H9 (cell line): Measurements from ENCODE around the gene BBX. TPM values are rescaled to one million over a fixed set of nuclear protein-coding genes. Genes with fewer than 3 reads are reported as not detected.

Experiments
- DNase-seq: peaks from one replicate; pipeline ENCODE4 v3.0.0-alpha.2; 2017
- H2AFZ ChIP-seq: one replicate; pipeline ENCODE4 v1.6.1; 2013; ENCODE audit warnings: mild to moderate bottlenecking, low read length, control low read depth, moderate library complexity
- H2AK5ac ChIP-seq: 2 replicates; pipeline ENCODE4 v1.6.1; 2013; ENCODE audit warnings: low read length, control low read depth, mixed read lengths; ENCODE audit not compliant: insufficient read length
- H2BK120ac ChIP-seq: one replicate; pipeline ENCODE4 v1.6.1; 2013; ENCODE audit warnings: low read depth, mild to moderate bottlenecking, low read length, control low read depth, inconsistent platforms; ENCODE audit not compliant: poor library complexity, severe bottlenecking
- H2BK12ac ChIP-seq: 2 replicates; pipeline ENCODE4 v1.6.1; 2013; ENCODE audit warnings: low read length, control low read depth, mixed read lengths, low read depth; ENCODE audit not compliant: insufficient read length
- H2BK15ac ChIP-seq: 2 replicates; pipeline ENCODE4 v1.6.1; 2013; ENCODE audit warnings: low read depth, low read length, control low read depth
- H2BK20ac ChIP-seq: one replicate; pipeline ENCODE4 v1.6.1; 2013; ENCODE audit warnings: low read depth, mild to moderate bottlenecking, low read length, control low read depth, inconsistent platforms; ENCODE audit not compliant: poor library complexity, severe bottlenecking
- H2BK5ac ChIP-seq: 2 replicates; pipeline ENCODE4 v1.6.1; 2013; ENCODE audit warnings: low read length, control low read depth, mixed read lengths; ENCODE audit not compliant: insufficient read length
- H3K14ac ChIP-seq: 2 replicates; pipeline ENCODE4 v1.6.1; 2013; ENCODE audit warnings: low read length, control low read depth; ENCODE audit not compliant: insufficient read depth
- H3K18ac ChIP-seq: 2 replicates; pipeline ENCODE4 v1.6.1; 2013; ENCODE audit warnings: low read depth, mild to moderate bottlenecking, mixed read lengths, low read length, control low read depth; ENCODE audit not compliant: insufficient read length
- H3K23ac ChIP-seq: 2 replicates; pipeline ENCODE4 v1.6.1; 2013; ENCODE audit warnings: low read length, control low read depth, mixed read lengths, low read depth; ENCODE audit not compliant: insufficient read length
- H3K23me2 ChIP-seq: 2 replicates; pipeline ENCODE4 v1.6.1; 2013; ENCODE audit warnings: low read depth, mild to moderate bottlenecking, mixed read lengths, low read length, control low read depth; ENCODE audit not compliant: insufficient read length, poor library complexity, severe bottlenecking
- H3K27ac ChIP-seq: 2 replicates; pipeline ENCODE4 v1.5.1; 2013; ENCODE audit warnings: low read length, control low read depth, mixed read lengths, low read depth; ENCODE audit not compliant: insufficient read length
- H3K27me3 ChIP-seq: 2 replicates; pipeline ENCODE4 v1.6.1; 2013; ENCODE audit warnings: low read length, control low read depth, inconsistent platforms; ENCODE audit not compliant: insufficient read depth
- H3K4ac ChIP-seq: 2 replicates; pipeline ENCODE4 v1.6.1; 2013; ENCODE audit warnings: low read depth, mild to moderate bottlenecking, control low read depth, inconsistent platforms, low read length, moderate library complexity
- H3K4me1 ChIP-seq: 2 replicates; pipeline ENCODE4 v1.6.1; 2013; ENCODE audit warnings: low read length, control low read depth, inconsistent platforms; ENCODE audit not compliant: insufficient read depth
- H3K4me2 ChIP-seq: 2 replicates; pipeline ENCODE4 v1.6.1; 2013; ENCODE audit warnings: low read length, control low read depth, mixed read lengths; ENCODE audit not compliant: insufficient read length, insufficient read depth
- H3K56ac ChIP-seq: 2 replicates; pipeline ENCODE4 v1.6.1; 2013; ENCODE audit warnings: low read depth, mild to moderate bottlenecking, mixed read lengths, low read length, control low read depth; ENCODE audit not compliant: insufficient read length
- H3K79me1 ChIP-seq: 2 replicates; pipeline ENCODE4 v1.6.1; 2013; ENCODE audit warnings: low read depth, mild to moderate bottlenecking, moderate library complexity, low read length, control low read depth, inconsistent platforms; ENCODE audit not compliant: insufficient read depth, poor library complexity, severe bottlenecking
- H3K79me2 ChIP-seq: 2 replicates; pipeline ENCODE4 v1.6.1; 2013; ENCODE audit warnings: low read length, control low read depth, inconsistent platforms; ENCODE audit not compliant: insufficient read depth
- H3K9ac ChIP-seq: 2 replicates; pipeline ENCODE4 v1.6.1; 2013; ENCODE audit warnings: low read length, control low read depth, mixed read lengths; ENCODE audit not compliant: insufficient read length; ENCODE audit errors: extremely low read depth
- H3K9me3 ChIP-seq: one replicate; pipeline ENCODE4 v1.6.1; 2013; ENCODE audit warnings: low read depth, low read length, inconsistent platforms; ENCODE audit not compliant: control insufficient read depth
- H3T11ph ChIP-seq: one replicate; pipeline ENCODE4 v1.6.1; 2013; ENCODE audit warnings: mild to moderate bottlenecking, low read length, control low read depth, inconsistent platforms
- H4K20me1 ChIP-seq: one replicate; pipeline ENCODE4 v1.6.1; 2013; ENCODE audit not compliant: control insufficient read depth, insufficient read length, insufficient read depth
- H4K5ac ChIP-seq: 2 replicates; pipeline ENCODE4 v1.6.1; 2013; ENCODE audit warnings: low read depth, mild to moderate bottlenecking, mixed read lengths, low read length, control low read depth; ENCODE audit not compliant: insufficient read length
- H4K8ac ChIP-seq: replicated peaks from 2 replicates; pipeline ENCODE4 v1.6.1; 2013; ENCODE audit warnings: low read length, control low read depth, mixed read lengths, low read depth; ENCODE audit not compliant: insufficient read length
- H4K91ac ChIP-seq: 2 replicates; pipeline ENCODE4 v1.6.1; 2013; ENCODE audit warnings: low read depth, mild to moderate bottlenecking, moderate library complexity, mixed read lengths, low read length, control low read depth; ENCODE audit not compliant: insufficient read length
- H3K27ac Mint-ChIP-seq, 3 experiments: 2 replicates in 2 of 3; 3 replicates in 1 of 3; pipeline ENCODE4 v1.8.0; 2020 to 2021; ENCODE audit warnings: mixed read lengths in 3 of 3, mild to moderate bottlenecking in 1 of 3, moderate library complexity in 1 of 3
- H3K27me3 Mint-ChIP-seq: 2 replicates; pipeline ENCODE4 v1.8.0; 2021; ENCODE audit warnings: low read depth, mild to moderate bottlenecking, moderate library complexity, mixed read lengths
- H3K36me3 Mint-ChIP-seq, 3 experiments: 2 replicates in 2 of 3; 3 replicates in 1 of 3; pipeline ENCODE4 v1.8.0; 2020 to 2021; ENCODE audit warnings: low read depth in 3 of 3, mixed read lengths in 3 of 3; ENCODE audit not compliant: insufficient read depth in 1 of 3
- H3K4me1 Mint-ChIP-seq, 2 experiments: 2 replicates each; pipeline ENCODE4 v1.8.0; 2020; ENCODE audit warnings: mixed read lengths in 2 of 2
- H3K4me3 Mint-ChIP-seq, 2 experiments: 2 replicates in 1 of 2; 3 replicates in 1 of 2; pipeline ENCODE4 v1.8.0; 2020 to 2021; ENCODE audit warnings: mild to moderate bottlenecking in 2 of 2, mixed read lengths in 2 of 2, moderate library complexity in 1 of 2
- H3K9me3 Mint-ChIP-seq, 2 experiments: 2 replicates in 1 of 2; 3 replicates in 1 of 2; pipeline ENCODE4 v1.8.0; 2020; ENCODE audit warnings: mild to moderate bottlenecking in 2 of 2, mixed read lengths in 2 of 2, moderate library complexity in 1 of 2
- WGBS: extraction: QIAGEN DNeasy Blood & Tissue Kit; methylation state at CpG from one replicate; pipeline ENCODE4 v1.1.7; 2013; ENCODE audit warnings: missing lambda C conversion rate, low lambda C conversion rate, mixed read lengths; ENCODE audit not compliant: insufficient read length; ENCODE audit errors: extremely low coverage; 5-methylcytosine and 5-hydroxymethylcytosine counted together
- total RNA-seq: library from RNA; stranded (reverse); gene quantifications from 2 replicates; pipeline ENCODE4 v1.2.1, GENCODE V29; 2021
- TF ChIP-seq, protein P1 (sequence below): fragments of 200-600 bp; sonication (generic); conservative IDR thresholded peaks from 3 replicates; pipeline ENCODE4 v1.8.0; 2021; ENCODE audit warnings: antibody characterized with exemption, mild to moderate bottlenecking

BBX gene
- total RNA-seq, 1 experiment from 2014 or later = 34.8 TPM

DNA sequence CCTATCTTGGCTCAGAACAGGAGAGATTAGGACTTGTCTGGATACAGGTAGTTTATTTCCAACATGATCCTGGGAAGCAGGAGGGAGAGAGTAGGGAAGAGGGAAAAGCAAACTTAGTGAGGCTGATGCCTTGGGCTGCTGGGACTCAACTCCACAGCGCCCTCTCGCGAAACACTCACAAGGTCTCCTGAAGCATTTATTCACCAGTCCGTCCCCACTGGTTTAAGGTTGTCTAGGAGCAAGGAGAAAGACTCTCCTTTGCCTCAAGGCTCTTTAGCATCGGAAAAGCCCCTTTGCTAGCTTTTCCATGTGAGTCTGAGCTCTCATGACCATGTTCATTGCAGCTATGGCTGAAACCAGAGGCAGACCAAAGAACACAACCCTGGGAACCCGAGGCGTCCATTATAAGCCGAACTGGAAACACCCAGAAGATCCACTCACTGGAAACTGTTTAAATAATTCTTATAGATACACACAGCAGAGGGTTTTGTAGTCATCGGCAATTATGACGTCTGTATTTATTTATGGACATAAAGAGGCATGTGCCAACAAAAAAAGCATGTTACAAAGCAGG lies 323.6 kb downstream of the BBX start:
- H3K4me1 ChIP-seq = no peaks in the 10 kb centered on the region
- no peak overlapping the region for H3T11ph ChIP-seq
- no peak overlapping the region for H2BK120ac ChIP-seq
- H2BK12ac ChIP-seq = no peak overlapping the region
- no peak overlapping the region for H3K27ac ChIP-seq
- no CpG with 5 or more reads among the region's 10 CpGs for WGBS
- H4K91ac ChIP-seq = no peak overlapping the region
- H3K4ac ChIP-seq = no peak overlapping the region
- Mint-ChIP-seq H3K4me3 (no peak overlapping the region), H3K4me1 (peaks cover 16% of the 10 kb centered on the region in 2 experiments), H3K27ac (no peak overlapping the region), H3K36me3 (peaks cover 0 to 3% (median 0%) of the 10 kb centered on the region in 3 experiments; a peak in 1 of 7 replicates), H3K27me3 (no peaks in the 10 kb centered on the region), H3K9me3 (0 out of 5 replicates have a peak, but pooled peaks cover 0 to 2% of the 10 kb centered on the region in 2 experiments)
- no peak overlapping the region for H2BK15ac ChIP-seq
- H3K79me1 ChIP-seq = no peaks in the 10 kb centered on the region
- no peak overlapping the region for H2AFZ ChIP-seq
- H3K23ac ChIP-seq = no peak overlapping the region
- no peaks in the 10 kb centered on the region for H4K20me1 ChIP-seq
- H4K8ac ChIP-seq = no peak overlapping the region
- H2AK5ac ChIP-seq = no peak overlapping the region
- H3K9ac ChIP-seq = no peak overlapping the region
- no peak overlapping the region for H2BK5ac ChIP-seq
- no peak overlapping the region for H2BK20ac ChIP-seq
- H3K79me2 ChIP-seq = no peaks in the 10 kb centered on the region
- H3K9me3 ChIP-seq = no peaks in the 10 kb centered on the region
- H3K56ac ChIP-seq = no peak overlapping the region
- H3K4me2 ChIP-seq = no peak overlapping the region
- H3K18ac ChIP-seq = no peak overlapping the region
- no peak overlapping the region for H3K14ac ChIP-seq
- TF ChIP-seq, protein P1, sequence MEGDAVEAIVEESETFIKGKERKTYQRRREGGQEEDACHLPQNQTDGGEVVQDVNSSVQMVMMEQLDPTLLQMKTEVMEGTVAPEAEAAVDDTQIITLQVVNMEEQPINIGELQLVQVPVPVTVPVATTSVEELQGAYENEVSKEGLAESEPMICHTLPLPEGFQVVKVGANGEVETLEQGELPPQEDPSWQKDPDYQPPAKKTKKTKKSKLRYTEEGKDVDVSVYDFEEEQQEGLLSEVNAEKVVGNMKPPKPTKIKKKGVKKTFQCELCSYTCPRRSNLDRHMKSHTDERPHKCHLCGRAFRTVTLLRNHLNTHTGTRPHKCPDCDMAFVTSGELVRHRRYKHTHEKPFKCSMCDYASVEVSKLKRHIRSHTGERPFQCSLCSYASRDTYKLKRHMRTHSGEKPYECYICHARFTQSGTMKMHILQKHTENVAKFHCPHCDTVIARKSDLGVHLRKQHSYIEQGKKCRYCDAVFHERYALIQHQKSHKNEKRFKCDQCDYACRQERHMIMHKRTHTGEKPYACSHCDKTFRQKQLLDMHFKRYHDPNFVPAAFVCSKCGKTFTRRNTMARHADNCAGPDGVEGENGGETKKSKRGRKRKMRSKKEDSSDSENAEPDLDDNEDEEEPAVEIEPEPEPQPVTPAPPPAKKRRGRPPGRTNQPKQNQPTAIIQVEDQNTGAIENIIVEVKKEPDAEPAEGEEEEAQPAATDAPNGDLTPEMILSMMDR = peak; percentile 89
- DNase-seq = peak; percentile 83
- no peak overlapping the region for H4K5ac ChIP-seq
- no peaks in the 10 kb centered on the region for H3K27me3 ChIP-seq
- no peaks in the 10 kb centered on the region for H3K23me2 ChIP-seq
